Sigmoid colon (tissue), 4 donors: Measurements from ENCODE around the gene ECE1.

ENCODE experiments used
- POLR2AphosphoS5 ChIP-seq, 4 donors: sonication (generic); formaldehyde crosslinking; IDR thresholded peaks; one replicate each; pipeline ENCODE4 v1.6.1; 2017; ENCODE audit warnings: antibody characterized with exemption in 4 of 4
- TF ChIP-seq, protein P1 (sequence below), 4 experiments: fragments of 450-650 bp in 3 of 4; fragments of 200-600 bp in 1 of 4; IDR thresholded peaks; one replicate each; pipeline ENCODE4 v1.5.1; 2016 to 2019; ENCODE audit warnings: antibody characterized with exemption in 4 of 4, mild to moderate bottlenecking in 3 of 4, moderate library complexity in 2 of 4

DNA sequence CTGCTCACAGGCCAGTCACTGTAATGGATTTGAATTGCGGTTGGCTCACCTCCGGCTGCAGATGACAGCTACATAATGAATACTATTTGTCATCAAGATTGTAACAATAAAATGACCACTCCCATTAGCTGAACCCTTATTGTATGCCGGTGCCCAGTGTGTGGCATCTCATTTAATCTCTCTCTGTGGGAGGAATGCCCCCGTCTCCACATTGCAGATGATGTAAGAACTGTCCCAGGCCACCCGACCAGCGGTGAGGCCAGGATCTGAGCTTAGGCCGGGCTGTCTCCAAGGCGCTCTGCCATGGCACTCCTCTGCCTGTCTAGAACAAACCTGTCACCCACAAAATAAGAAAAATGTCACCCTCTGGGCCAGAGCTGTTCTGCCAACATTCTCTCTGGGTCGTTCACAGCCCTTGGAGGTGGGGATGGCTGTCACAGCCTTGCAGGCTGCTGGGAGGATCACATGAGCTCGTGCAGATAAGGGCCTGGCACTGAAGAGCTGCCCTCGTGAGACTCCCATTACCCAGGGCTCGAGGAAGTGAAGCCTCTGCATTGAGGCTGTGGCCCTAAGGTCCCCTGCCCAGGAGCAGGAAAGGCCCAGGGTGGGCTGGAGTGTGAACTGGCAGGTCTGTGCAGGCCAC, 52.7 kb downstream of the ECE1 start:
- TF ChIP-seq, protein P1, sequence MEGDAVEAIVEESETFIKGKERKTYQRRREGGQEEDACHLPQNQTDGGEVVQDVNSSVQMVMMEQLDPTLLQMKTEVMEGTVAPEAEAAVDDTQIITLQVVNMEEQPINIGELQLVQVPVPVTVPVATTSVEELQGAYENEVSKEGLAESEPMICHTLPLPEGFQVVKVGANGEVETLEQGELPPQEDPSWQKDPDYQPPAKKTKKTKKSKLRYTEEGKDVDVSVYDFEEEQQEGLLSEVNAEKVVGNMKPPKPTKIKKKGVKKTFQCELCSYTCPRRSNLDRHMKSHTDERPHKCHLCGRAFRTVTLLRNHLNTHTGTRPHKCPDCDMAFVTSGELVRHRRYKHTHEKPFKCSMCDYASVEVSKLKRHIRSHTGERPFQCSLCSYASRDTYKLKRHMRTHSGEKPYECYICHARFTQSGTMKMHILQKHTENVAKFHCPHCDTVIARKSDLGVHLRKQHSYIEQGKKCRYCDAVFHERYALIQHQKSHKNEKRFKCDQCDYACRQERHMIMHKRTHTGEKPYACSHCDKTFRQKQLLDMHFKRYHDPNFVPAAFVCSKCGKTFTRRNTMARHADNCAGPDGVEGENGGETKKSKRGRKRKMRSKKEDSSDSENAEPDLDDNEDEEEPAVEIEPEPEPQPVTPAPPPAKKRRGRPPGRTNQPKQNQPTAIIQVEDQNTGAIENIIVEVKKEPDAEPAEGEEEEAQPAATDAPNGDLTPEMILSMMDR (IDR thresholded peaks at IDR 0.05) = no peak
- TF ChIP-seq POLR2AphosphoS5 (IDR thresholded peaks at IDR 0.05) = no peak
